Stimulated activated CD4-positive, alpha-beta T cell treated with anti-CD3 and anti-CD28 coated beads, Interleukin-2, amount 100 ng/mL, for 48 hours (primary cell): ENCODE data around the gene NECAB3.
"Not testable (repeated sequence)": the region's sequence is repeated elsewhere in the genome, so short reads cannot be mapped to it uniquely, and the experiment has no call there.

Experiments used
- DNase-seq, 2 donors: peaks; one replicate each; pipeline ENCODE4 v3.0.0-alpha.2; 2020

NECAB3 gene, protein sequence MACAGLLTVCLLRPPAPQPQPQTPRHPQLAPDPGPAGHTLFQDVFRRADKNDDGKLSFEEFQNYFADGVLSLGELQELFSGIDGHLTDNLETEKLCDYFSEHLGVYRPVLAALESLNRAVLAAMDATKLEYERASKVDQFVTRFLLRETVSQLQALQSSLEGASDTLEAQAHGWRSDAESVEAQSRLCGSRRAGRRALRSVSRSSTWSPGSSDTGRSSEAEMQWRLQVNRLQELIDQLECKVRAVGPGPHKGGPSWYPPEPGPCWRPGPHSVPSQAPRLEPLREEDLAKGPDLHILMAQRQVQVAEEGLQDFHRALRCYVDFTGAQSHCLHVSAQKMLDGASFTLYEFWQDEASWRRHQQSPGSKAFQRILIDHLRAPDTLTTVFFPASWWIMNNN

DNA sequence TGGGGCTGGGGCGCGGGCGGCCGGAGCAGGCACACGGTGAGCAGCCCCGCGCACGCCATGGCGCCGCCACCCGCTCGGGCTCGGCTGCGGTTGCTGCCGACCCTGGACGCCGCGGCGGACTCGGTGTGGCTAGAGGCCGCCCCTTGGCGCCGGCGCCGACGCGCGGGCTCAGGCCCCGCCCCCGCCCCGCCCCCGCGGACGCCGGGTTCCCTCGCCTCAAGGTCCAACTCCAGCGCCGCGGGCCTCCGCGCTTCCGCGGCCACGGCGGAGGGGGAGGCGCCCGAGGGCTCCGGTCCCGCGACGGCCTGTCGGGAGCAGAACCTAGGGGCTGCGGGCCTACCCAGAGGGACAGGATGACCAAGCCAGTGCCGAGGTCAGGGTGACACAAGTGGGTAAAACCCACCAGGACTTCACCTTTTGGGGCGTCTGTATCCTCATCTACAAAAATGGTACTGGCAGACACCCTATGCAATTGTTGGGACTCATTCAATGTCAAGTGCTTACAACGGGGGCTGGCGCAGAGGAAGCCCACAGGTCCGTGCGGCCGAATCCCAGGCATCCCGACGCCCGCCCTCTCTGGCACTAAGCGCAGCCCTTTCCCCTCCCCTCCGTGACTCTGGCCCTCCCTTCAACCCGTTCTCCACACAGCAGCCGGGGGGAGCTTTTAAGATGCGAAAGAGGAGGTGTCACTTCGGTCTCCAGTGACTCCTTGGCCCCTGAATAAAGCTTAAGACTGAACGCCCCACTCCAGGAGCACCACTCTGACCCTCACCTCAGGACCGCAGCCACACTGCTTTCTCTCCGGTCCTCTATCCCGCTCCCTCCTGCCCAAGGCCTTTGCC, at the start of gene NECAB3:
NECAB3 (minus strand) TSS at position 135 of the 842 bp plus-strand sequence; CDS start at position 59, 76 bp downstream.
- DNase-seq: peak; percentile 61 to 66

DNA sequence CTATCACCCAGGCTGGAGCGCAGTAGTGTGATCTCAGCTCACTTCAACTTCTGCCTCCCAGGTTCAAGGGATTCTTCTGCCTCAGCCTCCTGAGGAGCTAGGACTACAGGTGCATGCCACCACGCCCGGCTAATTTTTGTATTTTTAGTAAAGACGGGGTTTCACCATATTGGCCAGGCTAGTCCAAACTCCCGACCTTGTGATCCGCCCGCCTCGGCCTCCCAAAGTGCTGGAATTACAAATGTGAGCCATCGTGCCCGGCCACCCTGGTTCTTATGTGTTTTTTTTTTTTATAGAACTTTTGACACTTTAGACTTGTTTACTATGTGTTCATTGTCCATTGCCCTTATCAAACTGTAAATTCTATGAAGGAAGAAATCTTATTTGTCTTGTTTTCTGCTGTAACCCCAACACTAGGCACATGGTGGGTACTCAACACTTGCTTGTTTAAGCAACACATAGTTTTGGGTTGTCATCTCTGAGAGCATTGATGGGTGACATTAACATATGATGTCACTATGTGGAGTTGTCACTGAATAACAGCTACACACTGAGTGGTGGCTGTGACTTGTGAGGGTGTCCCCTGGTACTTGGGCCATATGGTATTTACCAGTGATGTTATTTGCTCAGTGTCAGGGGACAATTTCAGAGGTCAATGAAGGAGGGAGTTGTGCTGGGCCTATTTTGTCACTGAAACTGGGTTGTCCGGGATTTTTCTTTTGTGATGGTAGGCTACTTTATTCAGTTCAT, 47.3 kb upstream of the NECAB3 start:
- DNase-seq: no peak

DNA sequence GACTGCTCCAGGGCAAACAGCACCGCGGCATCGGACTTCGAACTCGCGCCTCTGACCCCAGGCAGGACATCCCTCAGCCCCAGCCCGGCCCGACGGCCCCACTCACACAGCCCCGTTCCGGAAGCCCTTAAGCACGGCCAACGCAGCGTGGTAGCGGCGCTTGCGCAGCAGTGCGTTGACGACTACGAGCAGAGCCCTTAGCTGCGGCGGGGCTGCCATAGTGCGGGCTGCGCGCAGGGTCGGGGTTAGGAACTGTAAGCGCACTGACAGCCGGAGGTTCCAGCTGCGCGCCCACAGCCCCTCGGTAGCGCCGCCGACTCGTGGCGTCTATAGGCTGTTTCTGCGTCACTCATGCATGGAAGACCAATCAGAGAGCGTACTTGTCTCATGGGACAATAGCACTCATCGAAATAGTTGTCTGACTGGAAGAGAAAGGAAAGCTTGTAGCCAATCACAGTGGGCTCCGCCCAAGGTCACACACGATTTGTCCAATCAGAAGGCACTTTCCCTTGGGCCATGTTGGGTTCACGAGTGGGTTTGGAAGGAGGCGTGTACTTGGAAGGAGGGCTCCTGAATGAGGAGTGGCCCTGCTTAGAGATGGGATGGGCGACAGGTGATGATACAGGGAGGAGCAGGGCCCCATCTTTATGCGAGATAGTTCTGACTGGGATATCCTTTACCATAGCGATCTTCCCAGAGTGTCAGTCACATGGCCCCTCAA, 45.9 kb upstream of the NECAB3 start, which contains the start of gene PXMP4:
PXMP4 (minus strand) TSS at position 322 of the 721 bp plus-strand sequence; CDS start at position 219, 103 bp downstream.
- peak; percentile 67 to 74 for DNase-seq

DNA sequence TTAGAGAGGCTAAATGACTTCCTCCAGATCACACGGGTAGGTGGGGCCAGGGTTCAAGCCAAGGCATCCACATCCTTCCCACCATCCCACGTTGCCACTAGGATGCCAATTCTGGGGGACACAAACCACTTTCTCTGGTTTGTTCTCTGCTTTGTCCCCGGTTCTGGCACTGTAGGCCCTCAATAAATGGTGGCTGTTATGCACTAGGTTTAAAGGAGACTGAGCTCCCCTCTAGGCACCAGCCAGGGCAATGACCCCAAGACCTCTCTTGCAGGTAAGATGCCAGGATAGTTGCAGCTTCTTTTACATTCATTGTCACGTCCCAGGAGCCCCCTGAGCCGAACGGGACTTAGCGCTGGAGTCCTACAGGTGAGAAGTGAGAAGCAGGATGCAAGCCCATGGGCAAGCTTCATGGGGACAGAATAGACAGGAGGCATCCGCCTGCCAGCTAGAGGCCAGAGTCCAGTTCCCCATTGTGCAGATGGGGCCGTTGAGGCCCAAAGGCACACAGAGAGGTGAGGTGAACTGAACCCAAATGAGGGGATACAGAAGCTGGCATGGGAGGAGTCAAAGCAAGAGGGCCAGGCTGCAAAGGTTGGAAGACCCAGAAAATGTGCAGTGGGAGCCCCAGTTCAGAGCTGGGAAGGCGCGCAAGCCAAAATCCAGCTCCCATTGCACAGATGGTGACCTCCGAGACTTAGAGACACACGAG, 45.2 kb upstream of the NECAB3 start:
- no peak for DNase-seq

DNA sequence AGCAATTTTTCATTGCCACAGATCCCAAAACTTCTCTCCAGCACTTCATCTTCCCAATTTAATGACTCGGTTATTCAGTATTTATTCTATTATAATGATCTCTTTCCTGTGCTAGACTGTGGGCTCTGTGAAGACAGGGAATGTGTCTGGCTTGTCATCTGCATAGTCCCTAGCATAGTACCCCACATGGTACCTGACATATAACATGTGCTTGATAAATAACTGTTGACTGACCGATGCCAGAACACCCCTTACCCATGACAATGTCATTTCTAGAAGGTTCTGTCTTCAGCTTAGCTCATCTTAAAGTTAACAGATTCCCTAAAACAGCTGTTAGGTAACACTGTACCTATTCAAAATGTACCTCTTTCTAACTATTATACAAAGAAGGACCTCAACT, 42.3 kb upstream of the NECAB3 start:
- DNase-seq: no peak

DNA sequence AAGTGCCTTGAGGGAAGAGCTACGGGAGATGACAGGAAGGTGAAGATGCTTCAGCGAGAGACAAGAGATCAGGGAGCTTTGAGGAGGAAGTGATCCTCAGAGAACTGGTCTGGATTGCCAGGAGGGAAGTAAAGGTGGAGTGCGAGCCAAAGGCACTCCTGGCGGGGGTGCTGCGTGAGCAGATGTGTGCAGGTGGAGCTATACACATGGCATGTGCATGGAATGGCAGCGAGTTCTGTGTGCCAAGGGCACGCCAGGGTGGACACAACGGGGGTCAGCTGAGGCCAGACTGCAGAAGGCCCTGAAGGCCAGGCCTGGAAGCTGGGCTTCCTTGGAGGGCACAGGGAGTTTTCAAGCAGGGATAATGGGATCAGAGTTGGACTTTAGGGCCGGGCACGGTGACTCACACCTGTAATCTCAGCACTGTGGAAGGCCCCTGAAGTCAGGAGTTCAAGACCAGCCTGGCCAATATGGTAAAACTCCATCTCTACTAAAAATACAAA, 39.7 kb upstream of the NECAB3 start:
- DNase-seq: no peak

DNA sequence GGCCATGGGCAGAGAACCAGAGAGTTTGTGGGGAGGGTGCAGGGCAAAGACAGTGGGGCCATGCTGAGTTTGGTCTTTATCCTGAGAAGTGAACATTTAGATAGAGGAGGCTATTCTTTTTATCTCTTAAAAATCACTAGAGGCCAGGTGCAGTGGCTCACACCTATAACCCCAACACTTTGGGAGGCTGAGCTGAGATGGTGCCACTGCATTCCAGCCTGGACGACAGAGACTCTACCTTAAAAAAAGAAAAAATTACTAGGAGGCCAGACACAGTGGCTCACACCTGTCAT, 37.2 kb upstream of the NECAB3 start:
- no peak for DNase-seq

DNA sequence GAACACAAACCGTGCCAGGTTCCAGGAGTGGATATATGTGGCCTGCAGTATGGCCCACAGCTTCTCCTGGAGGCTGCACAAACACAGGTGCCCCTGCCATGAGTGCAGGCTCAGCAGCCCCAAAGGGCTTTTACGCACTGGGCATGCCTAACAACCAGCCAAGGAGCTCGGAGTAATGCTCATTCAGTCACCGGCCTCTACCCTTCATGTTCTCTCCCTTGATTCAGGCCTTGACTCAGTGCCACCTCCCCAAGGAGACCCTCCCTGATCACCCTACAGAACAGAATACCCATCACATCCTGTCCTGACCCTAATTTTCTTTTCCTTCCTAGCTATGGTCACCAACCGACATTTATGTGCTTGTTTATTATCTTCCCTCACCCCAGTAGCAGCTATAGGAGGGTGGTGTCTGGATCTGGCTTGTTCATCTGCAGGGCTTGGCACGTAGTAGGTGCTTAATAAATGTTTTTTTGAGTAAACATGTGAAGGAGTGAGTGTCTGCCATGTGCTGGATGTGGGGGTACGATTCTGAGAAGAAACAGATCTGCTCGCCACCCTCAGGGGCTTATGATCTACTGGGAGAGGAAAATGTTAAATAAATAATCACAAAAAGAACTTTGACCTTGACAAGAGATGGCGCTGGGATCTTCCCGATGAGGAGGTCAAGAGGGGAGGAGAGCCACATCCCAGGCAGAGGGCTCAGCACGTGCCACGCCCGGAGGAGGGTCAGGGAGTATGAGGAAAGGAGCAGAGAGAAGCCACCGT, 36.6 kb upstream of the NECAB3 start:
- DNase-seq: no peak

DNA sequence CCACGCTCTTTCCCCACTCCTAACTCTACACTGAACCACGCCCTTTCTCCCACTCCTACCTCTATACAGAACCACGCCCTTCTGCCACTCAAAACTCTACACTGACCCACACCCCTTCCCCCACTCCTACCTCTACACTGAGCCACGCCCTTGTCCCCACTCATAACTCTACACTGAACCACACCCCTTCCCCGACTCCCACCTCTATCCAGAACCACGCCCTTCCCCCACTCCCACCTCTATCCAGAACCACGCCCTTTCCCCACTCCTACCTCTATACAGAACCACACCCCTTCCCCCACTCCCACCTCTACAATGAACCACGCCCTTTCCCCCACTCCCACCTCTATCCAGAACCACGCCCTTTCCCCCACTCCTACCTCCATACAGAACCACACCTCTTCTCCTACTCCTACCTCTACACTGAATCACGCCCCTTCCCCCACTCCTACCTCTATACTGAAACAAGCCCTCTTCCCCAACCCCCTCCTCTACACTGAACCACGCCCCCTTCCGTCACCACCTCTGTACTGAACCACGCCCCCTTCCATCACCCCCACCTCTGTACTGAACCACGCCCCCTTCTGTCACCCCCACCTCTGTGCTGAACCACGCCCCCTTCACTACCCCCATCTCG, 35.8 kb upstream of the NECAB3 start:
- no peak for DNase-seq

DNA sequence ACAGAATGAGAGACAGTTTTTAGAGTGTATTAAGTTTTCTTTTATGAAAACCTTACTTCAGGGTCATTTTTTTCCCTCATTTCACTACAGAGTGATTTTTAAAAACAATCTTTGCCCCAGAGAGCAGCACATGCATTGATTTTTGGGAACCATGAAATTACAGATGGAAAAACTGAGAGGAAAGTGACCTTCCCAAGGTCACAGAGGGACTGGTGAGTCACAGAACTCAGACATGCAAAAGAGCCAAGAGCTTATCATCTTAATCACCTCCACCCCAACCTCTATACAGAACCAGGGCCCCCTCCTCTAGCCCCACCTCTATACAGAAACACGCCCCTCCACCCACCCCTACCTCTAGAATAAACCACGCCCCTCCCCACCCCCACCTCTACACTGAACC, 35.2 kb upstream of the NECAB3 start:
- DNase-seq: no peak

DNA sequence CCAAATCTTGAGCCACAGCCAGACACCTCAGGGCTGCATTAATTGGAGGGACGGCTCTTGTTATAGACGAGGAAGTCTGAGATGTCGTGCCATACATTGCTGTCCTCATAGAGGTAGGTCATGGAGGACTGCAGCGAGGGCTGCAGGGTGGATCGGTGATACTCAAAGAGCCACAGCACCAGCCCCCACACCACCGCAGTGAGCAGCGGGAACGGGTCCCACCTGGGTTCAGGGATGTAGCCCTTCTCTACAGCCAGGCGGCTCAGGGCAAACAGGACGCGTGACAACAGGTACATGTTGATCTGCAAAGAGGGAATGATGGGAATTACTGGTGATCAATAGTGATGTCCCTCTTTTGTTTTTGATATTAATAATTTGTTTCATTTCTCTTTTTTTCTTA, 33.4 kb upstream of the NECAB3 start:
- no peak for DNase-seq

DNA sequence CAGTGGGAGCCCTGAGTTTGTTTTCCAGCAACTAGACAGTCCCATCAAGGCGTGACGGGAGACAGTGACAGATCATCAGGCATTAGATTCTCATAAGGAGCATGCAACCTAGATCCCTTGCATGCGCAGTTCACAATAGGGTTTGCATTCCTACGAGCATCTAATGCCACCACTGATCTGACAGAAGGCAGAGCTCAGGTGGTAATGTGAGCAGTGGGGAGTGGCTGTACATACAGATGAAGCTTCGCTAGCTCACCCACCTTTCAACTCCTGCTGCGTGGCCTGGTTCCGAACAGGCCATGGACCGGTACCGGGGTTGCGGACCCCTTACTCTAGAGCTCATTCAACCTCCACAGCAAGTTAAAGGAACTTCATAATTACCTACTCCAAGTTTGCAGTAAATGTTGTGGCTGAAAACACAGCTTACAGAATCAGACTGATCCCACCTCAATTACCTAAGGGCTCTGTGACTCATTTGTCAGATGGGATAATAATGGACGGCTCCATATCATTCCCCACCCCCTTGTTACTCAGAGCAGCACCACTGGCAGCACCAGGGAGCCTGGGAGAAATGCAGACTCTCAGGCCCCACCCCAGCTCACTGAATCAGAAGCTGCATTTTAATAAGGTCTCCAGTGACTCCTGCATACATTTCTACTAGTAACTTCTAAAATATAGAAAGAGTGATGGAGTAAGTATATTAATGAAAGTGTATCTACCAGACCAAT, 30.1 kb upstream of the NECAB3 start:
- no peak for DNase-seq

DNA sequence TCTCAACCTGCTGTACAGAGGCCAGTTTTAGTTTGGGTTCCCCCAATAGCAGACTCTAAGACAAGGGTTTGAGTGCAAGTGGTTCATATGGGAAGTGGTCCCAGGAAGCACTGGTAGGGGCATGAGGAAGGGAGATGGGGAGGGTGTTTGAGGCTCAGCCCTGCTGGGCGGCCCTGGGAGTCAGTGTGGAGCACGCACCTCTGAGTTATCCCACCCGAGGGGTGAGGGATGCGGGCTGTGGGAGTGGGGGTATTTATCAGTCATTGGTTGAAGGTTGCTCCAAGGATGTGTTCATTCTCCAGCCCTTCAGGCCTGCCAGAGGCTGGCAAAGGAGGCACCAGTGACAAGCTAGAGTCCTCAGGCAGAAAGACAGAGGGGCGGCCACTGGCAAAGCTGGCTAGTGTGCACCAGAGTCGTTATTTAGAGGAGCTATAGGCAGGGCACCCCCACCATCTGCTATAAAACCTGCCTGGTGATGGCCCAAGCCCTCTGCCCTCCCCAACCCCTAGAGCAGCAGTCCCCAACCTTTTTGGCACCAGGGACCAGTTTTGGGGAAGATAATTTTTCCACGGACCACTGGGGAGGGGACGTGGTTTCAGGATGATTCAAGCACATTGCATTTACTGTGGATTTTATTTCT, 29.4 kb upstream of the NECAB3 start:
- DNase-seq: no peak

DNA sequence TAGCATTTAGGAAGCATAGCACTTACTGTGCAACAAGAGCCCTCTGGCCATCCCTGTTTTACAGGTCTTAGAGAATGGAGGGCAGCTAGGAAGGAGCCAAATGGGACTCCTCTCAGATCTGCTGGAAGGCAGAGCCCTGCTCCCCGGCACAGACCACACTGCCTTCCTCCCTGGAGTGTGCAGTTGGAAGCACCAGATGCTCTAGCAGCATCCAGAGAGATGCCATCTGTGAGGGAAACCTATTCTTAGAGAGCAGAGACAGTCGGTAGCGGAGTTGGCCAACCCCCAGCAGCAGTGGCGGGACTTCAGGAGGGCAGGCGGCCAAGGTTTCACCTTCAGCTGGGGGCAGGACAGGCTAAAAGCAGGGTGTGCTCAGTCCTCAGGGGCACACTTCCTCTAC, 28.6 kb upstream of the NECAB3 start:
- DNase-seq: no peak

DNA sequence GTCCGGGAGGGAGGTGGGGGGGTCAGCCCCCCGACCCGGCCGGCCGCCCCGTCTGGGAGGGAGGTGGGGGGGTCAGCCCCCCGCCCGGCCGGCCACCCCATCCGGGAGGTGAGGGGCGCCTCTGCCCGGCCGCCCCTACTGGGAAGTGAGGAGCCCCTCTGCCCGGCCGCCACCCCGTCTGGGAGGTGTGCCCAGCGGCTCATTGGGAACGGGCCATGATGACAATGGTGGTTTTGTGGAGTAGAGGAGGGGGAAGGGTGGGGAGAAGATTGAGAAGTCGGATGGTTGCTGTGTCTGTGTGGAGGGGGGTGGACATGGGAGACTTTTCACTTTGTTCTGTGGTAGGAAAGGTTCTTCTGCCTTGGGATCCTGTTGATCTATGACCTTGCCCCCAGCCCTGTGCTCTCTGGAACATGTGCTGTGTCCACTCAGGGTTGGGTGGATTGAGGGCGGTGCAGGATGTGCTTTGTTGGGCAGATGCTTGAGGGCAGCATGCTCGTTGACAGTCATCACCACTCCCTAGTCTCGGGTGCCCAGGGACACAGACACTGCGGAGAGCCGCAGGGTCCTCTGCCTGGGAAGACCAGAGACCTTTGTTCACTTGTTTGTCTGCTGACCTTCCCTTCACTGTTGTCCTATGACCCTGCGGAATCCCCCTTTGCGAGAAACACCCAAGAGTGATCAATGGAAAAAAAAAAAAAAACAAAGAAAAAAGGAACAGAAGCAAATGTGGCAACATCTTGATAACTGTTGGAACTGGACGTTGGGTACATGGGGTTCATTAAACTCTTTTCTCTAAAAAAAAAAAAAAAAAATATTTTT, 27.6 kb upstream of the NECAB3 start:
- no peak for DNase-seq

DNA sequence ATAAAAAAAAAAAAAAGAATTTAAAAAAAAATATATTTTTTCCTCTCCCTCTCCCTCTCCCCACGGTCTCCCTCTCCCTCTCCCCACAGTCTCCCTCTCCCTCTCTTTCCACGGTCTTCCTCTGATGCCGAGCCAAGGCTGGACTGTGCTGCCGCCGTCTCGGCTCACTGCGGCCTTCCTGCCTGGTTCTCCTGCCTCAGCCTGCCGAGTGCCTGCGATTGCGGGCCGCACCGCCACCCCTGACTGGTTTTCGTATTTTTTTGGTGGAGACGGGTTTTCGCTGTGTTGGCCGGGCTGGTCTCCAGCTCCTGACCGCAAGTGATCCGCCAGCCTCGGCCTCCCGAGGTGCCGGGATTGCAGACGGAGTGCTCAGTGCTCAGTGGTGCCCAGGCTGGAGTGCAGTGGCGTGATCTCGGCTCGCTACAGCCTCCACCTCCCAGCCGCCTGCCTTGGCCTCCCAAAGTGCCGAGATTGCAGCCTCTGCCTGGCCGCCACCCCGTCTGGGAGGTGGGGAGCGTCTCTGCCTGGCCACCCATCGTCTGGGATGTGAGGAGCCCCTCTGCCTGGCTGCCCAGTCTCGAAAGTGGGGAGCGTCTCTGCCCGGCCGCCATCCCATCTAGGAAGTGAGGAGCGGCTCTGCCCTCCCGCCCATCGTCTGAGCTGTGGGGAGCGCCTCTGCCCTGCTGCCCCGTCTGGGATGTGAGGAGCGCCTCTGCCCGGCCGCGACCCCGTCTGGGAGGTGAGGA, 26.6 kb upstream of the NECAB3 start:
- DNase-seq: not testable (repeated sequence)

DNA sequence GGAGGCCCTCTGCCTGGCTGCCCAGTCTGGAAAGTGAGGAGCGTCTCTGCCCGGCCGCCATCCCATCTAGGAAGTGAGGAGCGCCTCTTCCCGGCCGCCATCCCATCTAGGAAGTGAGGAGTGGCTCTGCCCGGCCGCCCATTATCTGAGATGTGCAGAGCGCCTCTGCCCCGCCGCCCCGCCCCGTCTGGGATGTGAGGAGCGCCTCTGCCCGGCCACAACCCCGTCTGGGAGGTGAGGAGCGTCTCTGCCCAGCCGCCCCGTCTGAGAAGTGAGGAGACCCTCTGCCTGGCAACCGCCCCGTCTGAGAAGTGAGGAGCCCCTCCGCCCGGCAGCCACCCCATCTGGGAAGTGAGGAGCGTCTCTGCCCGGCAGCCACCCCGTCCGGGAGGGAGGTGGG, 24.7 kb upstream of the NECAB3 start:
- not testable (repeated sequence) for DNase-seq

DNA sequence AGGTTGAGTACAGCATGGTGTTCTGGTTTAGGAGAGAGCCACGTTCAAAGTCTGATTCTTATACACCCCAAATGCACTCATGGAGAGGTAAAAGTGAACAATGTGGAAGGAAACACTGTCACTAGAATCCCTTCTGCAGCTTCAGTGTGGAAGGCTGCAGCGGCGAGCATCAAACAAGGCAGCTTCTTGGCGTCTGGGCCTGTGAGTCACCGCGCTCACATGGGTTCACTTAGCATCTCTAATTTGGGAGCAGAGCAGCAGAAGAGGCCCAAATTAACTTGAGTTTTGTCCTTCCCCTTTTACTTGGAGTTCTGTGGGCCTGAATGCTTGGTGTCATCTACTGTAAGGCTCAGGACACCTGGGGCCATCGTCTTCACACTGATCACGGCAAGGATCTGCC, 22.9 kb upstream of the NECAB3 start:
- no peak for DNase-seq
